Stimulated activated CD4-positive, alpha-beta T cell treated with anti-CD3 and anti-CD28 coated beads, Interleukin-1b, Interleukin-23, amount 100 ng/mL, for 24 hours (primary cell): Measurements from ENCODE around the gene BAD.

ENCODE experiments used
- DNase-seq, 4 experiments: peaks; one replicate each; pipeline ENCODE4 v3.0.0-alpha.2; 2020; ENCODE audit warnings: low read depth in 4 of 4, low spot score in 1 of 4

Gene BAD

GRCh38 chr11:64281957-64282770 is 2.3 kb downstream of the BAD start:
- no peak for DNase-seq

GRCh38 chr11:64278576-64279190 is 5.8 kb downstream of the BAD start:
- DNase-seq = no peak

- no peak for DNase-seq
These were observed 7.6 kb downstream of the BAD start for GRCh38 chr11:64276653-64277431.

- no peak for DNase-seq
These were observed 8.6 kb downstream of the BAD start for GRCh38 chr11:64275841-64276240.

- no peak for DNase-seq
These were observed 9.2 kb downstream of the BAD start for GRCh38 chr11:64275031-64275800.

GRCh38 chr11:64269540-64270220 is 14.8 kb downstream of the BAD start:
- peak; percentile 93 to 98 (median 96) for DNase-seq

- no peak for DNase-seq
These were observed 15.4 kb downstream of the BAD start for GRCh38 chr11:64268893-64269539.

GRCh38 chr11:64268025-64268892 is 16.2 kb downstream of the BAD start:
- DNase-seq = no peak

GRCh38 chr11:64267207-64267945 is 17.1 kb downstream of the BAD start:
- DNase-seq = no peak

GRCh38 chr11:64266339-64266738 is 18.1 kb downstream of the BAD start:
- DNase-seq = no peak

- no peak for DNase-seq
These were observed 19.0 kb downstream of the BAD start for GRCh38 chr11:64265176-64266160.

- no peak for DNase-seq
These were observed 20.1 kb downstream of the BAD start for GRCh38 chr11:64264371-64264852.

- DNase-seq = no peak
These were observed 20.5 kb downstream of the BAD start for GRCh38 chr11:64263947-64264317.

GRCh38 chr11:64263021-64263946 is 21.2 kb downstream of the BAD start:
- DNase-seq = no peak

- DNase-seq = no peak
These were observed 22.0 kb downstream of the BAD start for GRCh38 chr11:64262271-64263002.
